ENCODE results near the gene TRIM48. TPM values are rescaled to one million over a fixed set of nuclear protein-coding genes. Genes with fewer than 3 reads are reported as not detected.

TRIM48 gene
- total RNA-seq: not detected in 2 replicates

GRCh38 chr11:55261855-55262254, at the start of gene TRIM48:
Gene TRIM48 (plus strand): TSS chr11:55262155. CDS start chr11:55262268, 113 bp downstream.

Other genes starting within 250 kb of the TRIM48 start
- gene OR4A16, start 81.0 kb downstream of the TRIM48 start, total RNA-seq: not detected in 2 replicates
- gene OR4A15, start 105.8 kb downstream of the TRIM48 start, total RNA-seq: not detected in 2 replicates

All from uterine smooth muscle cell (primary cell).